PFSK-1 (cell line): ENCODE measurements around the gene INTS14.

Experiments used
- POLR2AphosphoS5 ChIP-seq: IDR thresholded peaks from 2 replicates; pipeline ENCODE4 v1.6.1; 2012; ENCODE audit warnings: low read depth, mild to moderate bottlenecking, control low read depth, low read length, moderate library complexity
- REST ChIP-seq, 2 experiments: IDR thresholded peaks; 2 replicates each; pipeline versions ENCODE4 v1.6.1 to v1.8.0; 2011 to 2012; ENCODE audit warnings: low read depth in 2 of 2, low read length in 2 of 2, control low read depth in 1 of 2, inconsistent platforms in 1 of 2, mild to moderate bottlenecking in 1 of 2, moderate library complexity in 1 of 2; ENCODE audit not compliant: insufficient read depth in 1 of 2
- SIN3A ChIP-seq: IDR thresholded peaks from 2 replicates; pipeline ENCODE4 v1.6.1; 2012; ENCODE audit warnings: mild to moderate bottlenecking, low read length, moderate library complexity, borderline replicate concordance; ENCODE audit not compliant: insufficient read depth

- no peak for TF ChIP-seq POLR2AphosphoS5
- no peak for TF ChIP-seq REST (IDR thresholded peaks at IDR 0.05; ENCODE audit: insufficient read depth in 1 of 2, low read depth in 2 of 2, low read length in 2 of 2)
- TF ChIP-seq SIN3A, result no peak
Measured at GRCh38 chr15:65553691-65554090, 57.2 kb downstream of the INTS14 start.
